HG02678 (cell line): ENCODE measurements around the gene RALGAPA1.
"Not testable (repeated sequence)": the region's sequence is repeated elsewhere in the genome, so short reads cannot be mapped to it uniquely, and the experiment has no call there.

Source experiments
- ATAC-seq: cut with Tn5 transposase; IDR thresholded peaks from one replicate; pipeline ENCODE4 v1.9.1; 2021; ENCODE audit warnings: mild to moderate bottlenecking, moderate library complexity; ENCODE audit not compliant: unreplicated experiment

RALGAPA1 gene

DNA sequence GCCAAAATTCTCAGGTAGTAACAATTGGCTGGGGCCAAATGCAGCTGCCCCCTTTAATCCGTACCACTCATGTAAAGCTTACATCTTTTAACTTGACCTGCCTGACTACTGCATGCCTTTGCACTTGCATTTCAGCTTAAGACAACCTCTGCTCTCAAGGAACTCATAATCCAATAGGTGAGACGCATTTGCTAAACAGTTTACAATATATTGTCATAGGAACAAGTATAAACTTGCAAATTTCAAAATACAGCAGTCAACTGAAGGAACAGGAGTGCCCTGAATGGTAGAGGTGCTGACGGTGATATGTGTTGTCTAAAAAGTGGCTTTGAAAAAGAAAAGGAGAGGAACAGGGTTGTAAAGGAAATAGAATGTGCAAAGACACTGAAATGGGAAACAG, 13.4 kb upstream of the RALGAPA1 start:
- no peak for ATAC-seq

GRCh38 chr14:35821564-35822411, 12.7 kb upstream of the RALGAPA1 start:
- no peak for ATAC-seq

GRCh38 chr14:35819591-35820540, 10.8 kb upstream of the RALGAPA1 start:
- no peak for ATAC-seq

DNA sequence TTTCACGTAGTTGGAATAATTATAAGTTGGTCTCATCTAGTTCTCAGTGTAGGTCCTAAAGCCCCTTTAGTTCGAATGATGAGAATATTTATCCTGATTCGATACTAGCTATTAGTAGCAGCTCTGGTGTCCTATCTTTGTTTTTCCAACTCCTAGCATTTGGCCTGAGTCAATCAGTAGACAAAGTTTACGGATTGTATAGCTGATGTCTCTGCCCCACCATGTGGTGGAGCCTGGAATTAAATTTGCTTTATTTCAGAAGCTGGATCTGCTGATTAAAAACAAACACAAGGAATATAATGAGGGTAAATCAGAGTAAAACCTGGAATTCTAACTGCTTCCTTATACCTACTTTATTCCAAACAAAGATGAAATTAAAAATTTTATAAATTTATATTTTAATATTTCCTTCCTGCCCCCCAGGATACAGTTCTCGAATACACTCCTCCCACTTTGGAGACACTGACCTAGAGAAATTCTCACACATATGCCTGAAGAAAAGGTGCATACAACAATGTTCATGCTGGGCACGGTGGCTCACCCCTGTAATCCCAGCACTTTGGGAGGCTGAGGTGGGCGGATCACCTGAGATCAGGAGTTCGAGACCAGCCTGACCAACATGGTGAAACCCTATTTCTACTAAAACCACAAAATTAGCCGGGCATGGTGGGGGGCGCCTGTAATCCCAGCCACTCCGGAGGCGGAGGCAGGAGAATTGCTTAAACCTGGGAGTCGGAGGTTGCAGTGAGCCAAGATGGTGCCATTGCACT, 9.4 kb upstream of the RALGAPA1 start:
- no peak for ATAC-seq

GRCh38 chr14:35814371-35815005, 5.4 kb upstream of the RALGAPA1 start:
- ATAC-seq, result peak; percentile 77

DNA sequence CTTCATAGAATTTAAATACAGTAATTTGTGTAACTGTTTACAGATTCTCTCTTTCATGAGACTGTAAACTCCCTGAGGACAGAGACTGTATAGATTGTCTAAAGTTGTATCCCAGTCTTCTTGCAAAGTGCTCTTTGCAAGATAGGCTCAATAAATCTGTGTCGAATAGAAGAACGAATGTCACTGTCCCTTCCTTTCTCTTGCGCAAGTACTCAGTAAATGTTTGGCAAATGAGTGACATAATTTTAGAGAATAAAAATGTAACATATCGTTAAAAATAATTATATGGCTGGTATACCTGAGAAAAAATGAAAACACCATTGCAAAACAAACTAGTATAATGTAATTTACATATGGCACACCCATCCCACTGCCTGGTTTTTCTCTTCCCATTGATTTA, 1.9 kb upstream of the RALGAPA1 start:
- ATAC-seq, result no peak

- ATAC-seq, result no peak
Observed at GRCh38 chr14:35809597-35809996, 502 bp upstream of the RALGAPA1 start.

- no peak for ATAC-seq
Observed at GRCh38 chr14:35808076-35808637, 938 bp downstream of the RALGAPA1 start.

- ATAC-seq, result no peak
Observed at GRCh38 chr14:35807131-35807961, 1.7 kb downstream of the RALGAPA1 start.

- no peak for ATAC-seq
Observed at GRCh38 chr14:35806006-35806907, 2.8 kb downstream of the RALGAPA1 start.

- ATAC-seq, result no peak
Observed at GRCh38 chr14:35797796-35798195, 11.3 kb downstream of the RALGAPA1 start.

GRCh38 chr14:35789651-35790050, 19.4 kb downstream of the RALGAPA1 start:
- ATAC-seq, result no peak

- no peak for ATAC-seq
Observed at GRCh38 chr14:35786856-35787255, 22.2 kb downstream of the RALGAPA1 start.

- no peak for ATAC-seq
Observed at GRCh38 chr14:35783699-35784098, 25.4 kb downstream of the RALGAPA1 start.

GRCh38 chr14:35779368-35779767, 29.7 kb downstream of the RALGAPA1 start:
- no peak for ATAC-seq

DNA sequence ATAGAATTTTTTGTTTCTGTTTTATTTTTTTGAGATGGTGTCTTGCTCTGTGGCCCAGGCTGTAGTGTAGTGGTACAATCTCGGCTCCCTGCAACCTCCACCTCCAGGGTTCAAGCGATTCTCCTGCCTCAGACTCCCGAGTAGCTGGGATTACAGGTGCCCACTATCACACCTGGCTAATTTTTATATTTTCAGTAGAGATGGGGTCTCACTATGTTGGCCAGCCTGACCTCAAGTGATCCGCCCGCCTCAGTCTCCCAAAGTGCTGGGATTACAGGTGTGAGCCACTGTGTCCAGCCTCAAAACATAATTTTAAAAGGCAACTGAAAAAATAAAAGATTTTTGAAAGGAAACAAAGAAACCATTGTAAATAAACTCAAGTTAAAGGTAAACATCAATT, 31.5 kb downstream of the RALGAPA1 start:
- not testable (repeated sequence) for ATAC-seq

GRCh38 chr14:35776823-35777222, 32.3 kb downstream of the RALGAPA1 start:
- ATAC-seq, result no peak

DNA sequence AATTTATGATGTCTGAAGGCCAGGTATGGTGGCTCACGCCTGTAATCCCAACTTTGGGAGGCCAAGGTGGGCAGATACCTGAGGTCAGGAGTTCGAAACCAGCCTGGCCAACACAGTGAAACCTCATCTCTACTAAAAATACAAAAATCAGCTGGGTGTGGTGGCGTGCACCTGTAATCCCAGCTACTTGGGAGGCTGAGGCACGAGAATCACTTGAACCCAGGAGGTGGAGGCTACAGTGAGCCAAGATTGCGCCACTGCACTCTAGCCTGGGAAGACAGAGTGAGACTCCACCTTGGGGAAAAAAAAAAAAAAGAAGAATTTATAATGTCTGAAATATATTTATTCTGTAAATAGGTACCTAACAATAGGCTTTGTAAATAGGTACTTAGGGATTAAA, 33.0 kb downstream of the RALGAPA1 start:
- not testable (repeated sequence) for ATAC-seq
